NT2/D1 (cell line): ENCODE results near the gene TRMT11.

Experiments used
- SUZ12 ChIP-seq: IDR thresholded peaks from 2 replicates; pipeline ENCODE4 v1.6.1; 2011; ENCODE audit not compliant: insufficient read length, insufficient read depth; ENCODE audit errors: extremely low read depth
- ZNF274 ChIP-seq: IDR thresholded peaks from 2 replicates; pipeline ENCODE4 v1.6.1; 2011; ENCODE audit warnings: mild to moderate bottlenecking, low read depth, low read length

- TF ChIP-seq SUZ12 (no peak), ZNF274 (no peak)
Observed at GRCh38 chr6:125963817-125964216, 22.5 kb upstream of the TRMT11 start.
